Parathyroid adenoma (tissue), 2 donors: ENCODE measurements around the gene TMTC2.

Experiments used
- H2AFZ ChIP-seq: fragments of 300-600 bp; sonication (generic); one replicate; pipeline ENCODE4 v1.7.0; 2017; ENCODE audit warnings: antibody characterized with exemption, mild to moderate bottlenecking
- H3K27ac ChIP-seq: fragments of 300-600 bp; sonication (generic); one replicate; pipeline ENCODE4 v1.7.0; 2017
- H3K27me3 ChIP-seq: fragments of 300-600 bp; sonication (generic); one replicate; pipeline ENCODE4 v1.7.0; 2017; ENCODE audit warnings: low read length; ENCODE audit not compliant: control insufficient read depth, insufficient read depth
- H3K36me3 ChIP-seq: fragments of 300-600 bp; sonication (generic); one replicate; pipeline ENCODE4 v1.7.0; 2017; ENCODE audit warnings: low read length; ENCODE audit not compliant: control insufficient read depth, insufficient read depth
- H3K4me1 ChIP-seq: fragments of 300-600 bp; sonication (generic); one replicate; pipeline ENCODE4 v1.7.0; 2017; ENCODE audit warnings: control low read depth
- H3K4me2 ChIP-seq: fragments of 300-600 bp; sonication (generic); one replicate; pipeline ENCODE4 v1.7.0; 2017; ENCODE audit warnings: low read length
- H3K4me3 ChIP-seq: fragments of 300-600 bp; sonication (generic); one replicate; pipeline ENCODE4 v1.7.0; 2017; ENCODE audit warnings: low read depth, low read length
- H3K79me2 ChIP-seq: fragments of 300-600 bp; sonication (generic); one replicate; pipeline ENCODE4 v1.7.0; 2017; ENCODE audit warnings: control low read depth
- H3K9ac ChIP-seq: fragments of 300-600 bp; sonication (generic); one replicate; pipeline ENCODE4 v1.7.0; 2017; ENCODE audit warnings: mild to moderate bottlenecking
- H3K9me3 ChIP-seq: fragments of 300-600 bp; sonication (generic); one replicate; pipeline ENCODE4 v1.7.0; 2017; ENCODE audit warnings: low read length; ENCODE audit not compliant: control insufficient read depth
- TF ChIP-seq, protein P1 (sequence below): fragments of 300-600 bp; sonication (generic); IDR thresholded peaks from one replicate; pipeline ENCODE4 v1.7.0; 2017; ENCODE audit warnings: antibody characterized with exemption, mild to moderate bottlenecking
- donor health status: primary hyperparathyroidism.

The TMTC2 gene

DNA sequence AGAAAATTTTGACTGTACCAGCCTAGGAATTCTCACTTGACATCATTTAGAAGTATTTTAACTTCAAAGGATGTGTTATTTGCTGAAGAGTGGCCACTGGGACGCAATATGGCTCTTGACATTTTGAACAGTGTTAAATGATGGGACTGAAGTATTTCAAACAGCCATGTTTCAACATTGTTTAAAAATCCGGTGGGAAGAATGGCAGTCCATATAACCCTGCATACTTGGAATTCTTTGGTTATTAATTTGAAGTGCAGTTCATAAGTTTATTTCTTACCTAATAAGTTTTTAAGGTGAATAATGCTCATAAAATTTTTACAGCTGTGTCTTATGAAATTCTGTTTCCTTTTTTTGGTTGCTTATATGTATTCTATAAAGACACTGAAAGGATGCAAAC lies 8.3 kb downstream of the TMTC2 start:
- H3K4me1 ChIP-seq = no peaks in the 10 kb centered on the region
- H3K36me3 ChIP-seq = no peaks in the 10 kb centered on the region
- no peak overlapping the region for H3K4me3 ChIP-seq
- TF ChIP-seq, protein P1, sequence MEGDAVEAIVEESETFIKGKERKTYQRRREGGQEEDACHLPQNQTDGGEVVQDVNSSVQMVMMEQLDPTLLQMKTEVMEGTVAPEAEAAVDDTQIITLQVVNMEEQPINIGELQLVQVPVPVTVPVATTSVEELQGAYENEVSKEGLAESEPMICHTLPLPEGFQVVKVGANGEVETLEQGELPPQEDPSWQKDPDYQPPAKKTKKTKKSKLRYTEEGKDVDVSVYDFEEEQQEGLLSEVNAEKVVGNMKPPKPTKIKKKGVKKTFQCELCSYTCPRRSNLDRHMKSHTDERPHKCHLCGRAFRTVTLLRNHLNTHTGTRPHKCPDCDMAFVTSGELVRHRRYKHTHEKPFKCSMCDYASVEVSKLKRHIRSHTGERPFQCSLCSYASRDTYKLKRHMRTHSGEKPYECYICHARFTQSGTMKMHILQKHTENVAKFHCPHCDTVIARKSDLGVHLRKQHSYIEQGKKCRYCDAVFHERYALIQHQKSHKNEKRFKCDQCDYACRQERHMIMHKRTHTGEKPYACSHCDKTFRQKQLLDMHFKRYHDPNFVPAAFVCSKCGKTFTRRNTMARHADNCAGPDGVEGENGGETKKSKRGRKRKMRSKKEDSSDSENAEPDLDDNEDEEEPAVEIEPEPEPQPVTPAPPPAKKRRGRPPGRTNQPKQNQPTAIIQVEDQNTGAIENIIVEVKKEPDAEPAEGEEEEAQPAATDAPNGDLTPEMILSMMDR = no peak
- H3K27me3 ChIP-seq = no peaks in the 10 kb centered on the region
- H3K27ac ChIP-seq = no peak overlapping the region
- H2AFZ ChIP-seq = no peak overlapping the region
- H3K79me2 ChIP-seq = no peaks in the 10 kb centered on the region
- H3K4me2 ChIP-seq = no peak overlapping the region
- no peak overlapping the region for H3K9ac ChIP-seq
- H3K9me3 ChIP-seq = no peaks in the 10 kb centered on the region

DNA sequence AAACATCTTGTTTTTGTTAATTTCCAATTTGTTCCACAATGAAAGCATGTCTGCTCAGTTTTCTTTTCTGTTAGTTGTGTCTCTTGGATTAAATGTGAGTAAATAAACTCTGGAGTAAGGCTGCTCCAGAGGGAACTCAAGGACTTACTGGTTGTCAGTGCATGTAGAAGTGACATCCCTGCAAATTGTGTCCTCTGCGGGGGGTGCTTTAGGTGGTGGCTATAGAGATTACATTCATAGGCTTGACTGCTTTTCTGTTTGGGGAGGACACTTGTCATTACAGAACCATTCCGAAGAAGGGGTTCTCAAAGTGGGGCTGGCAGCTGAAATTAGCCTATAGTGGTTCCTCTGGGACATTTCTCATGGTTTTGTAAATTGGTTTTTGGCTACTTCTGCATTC lies 8.8 kb downstream of the TMTC2 start:
- no peaks in the 10 kb centered on the region for H3K4me1 ChIP-seq
- no peak overlapping the region for H3K4me3 ChIP-seq
- TF ChIP-seq, protein P1 = no peak
- H3K79me2 ChIP-seq = no peaks in the 10 kb centered on the region
- H3K36me3 ChIP-seq = no peaks in the 10 kb centered on the region
- H3K9ac ChIP-seq = no peak overlapping the region
- H3K4me2 ChIP-seq = no peak overlapping the region
- no peak overlapping the region for H3K27ac ChIP-seq
- H3K27me3 ChIP-seq = no peaks in the 10 kb centered on the region
- no peaks in the 10 kb centered on the region for H3K9me3 ChIP-seq
- no peak overlapping the region for H2AFZ ChIP-seq

DNA sequence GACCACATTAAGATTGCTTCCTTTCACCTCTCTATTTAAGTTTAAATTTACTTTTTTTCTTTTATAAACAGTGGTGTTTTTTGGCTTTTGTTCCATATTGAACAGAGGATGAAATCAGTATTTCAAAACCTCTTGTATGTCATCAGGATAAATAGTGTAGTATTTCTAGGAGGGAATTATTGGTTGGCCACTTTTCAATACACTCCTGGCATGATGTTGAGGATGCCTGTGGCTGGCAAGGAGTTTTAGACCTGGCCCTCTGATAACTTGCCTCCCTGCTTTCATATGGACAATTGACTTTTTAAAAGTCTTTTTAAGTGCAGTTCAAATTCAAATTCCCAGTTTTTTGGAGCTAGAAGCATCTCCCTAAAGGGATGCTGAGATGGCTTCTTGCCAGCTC lies 9.8 kb downstream of the TMTC2 start:
- Histone ChIP-seq H3K9ac (no peak overlapping the region), H3K4me2 (no peak overlapping the region), H3K79me2 (no peaks in the 10 kb centered on the region), H3K4me3 (no peak overlapping the region), H3K4me1 (no peaks in the 10 kb centered on the region), H3K9me3 (no peaks in the 10 kb centered on the region), H3K36me3 (no peaks in the 10 kb centered on the region), H2AFZ (no peak overlapping the region), H3K27ac (no peak overlapping the region), H3K27me3 (no peaks in the 10 kb centered on the region)
- TF ChIP-seq, protein P1 = no peak

DNA sequence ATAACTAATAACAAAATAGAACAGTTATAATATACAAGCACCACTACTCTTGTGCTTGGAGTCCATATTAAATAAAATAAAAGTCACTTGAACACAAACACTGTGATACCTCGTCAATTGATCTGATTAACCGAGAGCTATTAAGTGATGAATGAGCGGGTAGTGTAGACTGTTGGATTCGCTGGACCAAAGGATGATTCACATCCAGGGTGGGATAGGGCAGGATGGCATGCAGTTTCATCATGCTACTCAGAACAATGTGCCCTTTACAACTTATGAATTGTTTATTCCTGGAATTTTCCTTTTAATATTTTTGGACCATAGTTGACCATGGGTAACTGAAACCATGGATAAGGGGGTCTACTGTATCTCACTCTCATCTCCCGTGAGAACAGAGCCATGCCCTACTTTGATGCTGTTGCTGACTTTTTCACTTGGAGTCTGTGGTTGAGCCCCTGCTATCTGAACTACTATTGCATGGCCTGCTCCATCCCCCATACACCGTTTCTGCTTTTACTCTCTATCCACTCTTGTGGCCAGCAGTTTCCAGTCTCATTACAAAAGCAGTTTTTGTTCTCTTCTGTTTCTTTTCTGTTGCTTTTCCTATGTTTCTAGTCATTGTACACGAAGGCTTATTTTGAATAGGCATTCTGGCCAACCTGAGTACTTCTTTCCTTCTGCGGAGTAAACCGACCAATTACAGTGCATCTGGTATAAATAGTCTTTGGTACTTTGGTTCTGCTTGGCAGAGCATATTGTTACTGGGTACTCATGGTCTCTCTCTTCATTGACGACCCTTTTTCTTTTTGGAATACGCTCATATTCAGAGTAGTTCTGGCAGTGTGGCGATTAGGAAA lies 12.2 kb downstream of the TMTC2 start:
- H3K36me3 ChIP-seq = no peaks in the 10 kb centered on the region
- no peak overlapping the region for H3K4me2 ChIP-seq
- TF ChIP-seq, protein P1 = no peak
- no peaks in the 10 kb centered on the region for H3K79me2 ChIP-seq
- H3K27me3 ChIP-seq = no peaks in the 10 kb centered on the region
- no peak overlapping the region for H3K9ac ChIP-seq
- no peaks in the 10 kb centered on the region for H3K9me3 ChIP-seq
- no peak overlapping the region for H2AFZ ChIP-seq
- no peak overlapping the region for H3K27ac ChIP-seq
- H3K4me3 ChIP-seq = no peak overlapping the region
- no peaks in the 10 kb centered on the region for H3K4me1 ChIP-seq

DNA sequence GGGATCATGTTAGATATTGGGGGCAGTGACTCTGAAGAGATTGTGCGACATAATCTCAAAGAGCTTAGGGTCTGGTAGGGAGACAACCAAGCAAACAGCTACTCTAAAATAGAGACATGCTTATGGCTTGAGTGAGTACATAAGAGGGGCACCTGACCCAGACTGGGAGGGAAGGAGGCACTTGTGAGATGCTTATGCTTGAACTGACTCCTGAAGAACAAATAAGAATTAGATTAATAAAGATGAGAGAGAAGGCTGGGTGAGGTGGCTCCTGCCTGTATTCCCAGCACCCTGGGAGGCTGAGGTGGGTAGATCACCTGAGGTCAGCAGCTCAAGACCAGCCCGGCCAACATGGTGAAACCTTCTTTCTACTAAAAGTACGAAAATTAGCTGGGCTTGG lies 19.1 kb downstream of the TMTC2 start:
- TF ChIP-seq, protein P1 = no peak
- Histone ChIP-seq H3K27me3 (no peaks in the 10 kb centered on the region), H3K79me2 (no peaks in the 10 kb centered on the region), H3K4me2 (no peak overlapping the region), H2AFZ (no peak overlapping the region), H3K36me3 (no peaks in the 10 kb centered on the region), H3K9ac (no peak overlapping the region), H3K4me3 (no peak overlapping the region), H3K27ac (no peak overlapping the region), H3K9me3 (no peaks in the 10 kb centered on the region), H3K4me1 (no peaks in the 10 kb centered on the region)
